Measurements from ENCODE around the gene LIMS2. TPM values are rescaled to one million over a fixed set of nuclear protein-coding genes. Genes with fewer than 3 reads are reported as not detected.

Gene LIMS2
- total and polyA plus RNA-seq, 2 donors (not counting 1 experiment from before 2014, with no cell fraction given), result 1.8 to 17.3 TPM

GRCh38 chr2:127665267-127665893 is 9.9 kb downstream of the LIMS2 start:
- no peak for TF ChIP-seq EZH2 (IDR thresholded peaks at IDR 0.05; ENCODE audit: low read length, missing control alignments)
- H3K4me3 ChIP-seq (replicated peaks in 1 of 4; ENCODE audit: control extremely low read depth in 1 of 4, insufficient read depth in 1 of 4, low read depth in 3 of 4, low read length in 4 of 4), result no peak overlapping the region
- peaks cover 31% of the 10 kb centered on the region for H3K27me3 ChIP-seq (ENCODE audit: control insufficient read depth, insufficient read depth, low read length)
- H3K9me3 ChIP-seq (ENCODE audit: control insufficient read depth, insufficient read depth, low read depth, low read length), result no peaks in the 10 kb centered on the region
- H3K36me3 ChIP-seq (ENCODE audit: control insufficient read depth, insufficient read depth, low read length), result no peaks in the 10 kb centered on the region
- no peak for DNase-seq (ENCODE audit: low read depth in 2 of 2)
- H4K20me1 ChIP-seq (ENCODE audit: control insufficient read depth, extremely low read depth, insufficient read depth, low read length), result no peaks in the 10 kb centered on the region
- H3K9ac ChIP-seq (ENCODE audit: insufficient read depth, low read length), result no peak overlapping the region
- H3K79me2 ChIP-seq (ENCODE audit: control insufficient read depth, insufficient read depth, low read length), result no peaks in the 10 kb centered on the region
- H3K27ac ChIP-seq (ENCODE audit: insufficient read depth, low read length), result no peak overlapping the region
- no peak overlapping the region for H2AFZ ChIP-seq (ENCODE audit: low read length)
- peaks cover 3% of the 10 kb centered on the region for H3K4me1 ChIP-seq (ENCODE audit: control insufficient read depth, extremely low read depth, insufficient read depth, low read length)
- no peak overlapping the region for H3K4me2 ChIP-seq (ENCODE audit: extremely low read depth, insufficient read depth, low read length)

DNA sequence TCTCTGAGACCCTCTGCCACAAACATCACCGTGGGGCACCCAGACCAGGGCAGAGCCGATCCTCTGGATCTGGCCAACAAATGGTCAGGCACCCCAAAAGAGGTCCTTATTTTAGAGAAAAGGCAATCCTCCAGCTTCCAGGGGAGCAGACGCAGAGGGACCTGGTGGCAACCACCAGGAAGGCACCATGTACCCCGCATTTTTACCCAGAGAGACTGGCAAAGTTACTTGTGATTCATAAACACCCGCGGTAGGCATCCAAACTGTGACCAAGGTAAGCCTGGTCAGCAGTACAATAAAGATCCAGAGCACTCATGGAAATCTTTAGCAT is 10.5 kb downstream of the LIMS2 start:
- Histone ChIP-seq H3K9ac (ENCODE audit: insufficient read depth, low read length) (no peak overlapping the region), H3K4me3 (replicated peaks in 1 of 4; ENCODE audit: control extremely low read depth in 1 of 4, insufficient read depth in 1 of 4, low read depth in 3 of 4, low read length in 4 of 4) (no peak overlapping the region), H2AFZ (ENCODE audit: low read length) (no peak overlapping the region), H3K27me3 (ENCODE audit: control insufficient read depth, insufficient read depth, low read length) (peaks cover 31% of the 10 kb centered on the region), H3K9me3 (ENCODE audit: control insufficient read depth, insufficient read depth, low read depth, low read length) (no peaks in the 10 kb centered on the region), H3K36me3 (ENCODE audit: control insufficient read depth, insufficient read depth, low read length) (no peaks in the 10 kb centered on the region), H3K4me2 (ENCODE audit: extremely low read depth, insufficient read depth, low read length) (no peak overlapping the region), H3K4me1 (ENCODE audit: control insufficient read depth, extremely low read depth, insufficient read depth, low read length) (peaks cover 3% of the 10 kb centered on the region), H4K20me1 (ENCODE audit: control insufficient read depth, extremely low read depth, insufficient read depth, low read length) (no peaks in the 10 kb centered on the region), H3K27ac (ENCODE audit: insufficient read depth, low read length) (no peak overlapping the region), H3K79me2 (ENCODE audit: control insufficient read depth, insufficient read depth, low read length) (no peaks in the 10 kb centered on the region)
- no peak for DNase-seq (ENCODE audit: low read depth in 2 of 2)
- TF ChIP-seq CTCF (conservative IDR thresholded peaks at IDR 0.05 in 1 of 2, IDR thresholded peaks at IDR 0.05 in 1 of 2; ENCODE audit: low read depth in 1 of 2, low read length in 2 of 2) (no peak), EZH2 (IDR thresholded peaks at IDR 0.05; ENCODE audit: low read length, missing control alignments) (no peak)

DNA sequence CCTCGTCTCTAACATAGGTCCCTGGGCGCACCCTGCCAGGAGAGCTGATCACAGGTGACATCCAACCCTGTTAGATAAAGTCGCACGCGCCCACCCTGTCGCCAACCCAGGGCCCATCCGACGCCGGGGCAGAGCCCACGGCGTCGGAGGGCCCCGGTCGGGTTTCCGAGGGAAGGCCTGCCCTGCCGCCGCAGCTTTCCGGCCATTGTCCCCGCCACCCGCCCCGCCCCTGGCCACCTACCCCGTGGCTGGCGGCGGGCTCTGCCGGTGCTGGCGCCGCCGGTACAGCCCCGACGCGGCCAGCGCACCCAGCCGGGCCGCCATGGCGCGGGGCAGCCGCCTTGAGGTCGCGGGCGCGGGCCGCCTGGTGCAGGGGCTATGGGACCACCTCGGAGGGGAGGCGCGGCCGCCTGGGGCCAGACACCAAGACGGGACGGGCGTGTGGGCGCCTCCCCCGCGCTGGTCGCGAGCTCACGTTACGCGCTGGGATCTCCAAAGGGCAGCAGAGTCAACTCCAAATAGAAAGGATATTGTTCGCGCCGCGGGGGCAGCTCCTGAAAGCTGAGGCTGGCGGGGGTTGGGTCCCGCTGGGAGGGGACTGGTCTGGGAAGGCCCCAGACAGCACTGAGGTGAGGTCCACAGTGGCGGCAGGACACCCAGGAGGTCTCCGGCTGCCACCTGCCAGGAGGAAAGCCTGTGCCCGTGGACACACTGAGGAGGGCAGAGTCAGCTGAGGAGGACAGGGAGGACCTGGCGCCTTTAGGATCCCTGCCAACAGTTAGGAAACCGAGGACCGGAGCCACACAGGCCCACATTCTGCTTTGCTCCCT is 11.1 kb downstream of the LIMS2 start:
- H3K9ac ChIP-seq (ENCODE audit: insufficient read depth, low read length), result no peak overlapping the region
- no peaks in the 10 kb centered on the region for H4K20me1 ChIP-seq (ENCODE audit: control insufficient read depth, extremely low read depth, insufficient read depth, low read length)
- peak overlapping the region; percentile 13 for H3K4me2 ChIP-seq (ENCODE audit: extremely low read depth, insufficient read depth, low read length)
- H3K36me3 ChIP-seq (ENCODE audit: control insufficient read depth, insufficient read depth, low read length), result no peaks in the 10 kb centered on the region
- no peak overlapping the region for H3K4me3 ChIP-seq (replicated peaks in 1 of 4; ENCODE audit: control extremely low read depth in 1 of 4, insufficient read depth in 1 of 4, low read depth in 3 of 4, low read length in 4 of 4)
- no peak overlapping the region for H3K27ac ChIP-seq (ENCODE audit: insufficient read depth, low read length)
- no peak for DNase-seq (ENCODE audit: low read depth in 2 of 2)
- H3K79me2 ChIP-seq (ENCODE audit: control insufficient read depth, insufficient read depth, low read length), result no peaks in the 10 kb centered on the region
- H2AFZ ChIP-seq (ENCODE audit: low read length), result no peak overlapping the region
- no peak for TF ChIP-seq EZH2 (IDR thresholded peaks at IDR 0.05; ENCODE audit: low read length, missing control alignments)
- TF ChIP-seq CTCF (conservative IDR thresholded peaks at IDR 0.05 in 1 of 2, IDR thresholded peaks at IDR 0.05 in 1 of 2; ENCODE audit: low read depth in 1 of 2, low read length in 2 of 2), result no peak
- no peaks in the 10 kb centered on the region for H3K9me3 ChIP-seq (ENCODE audit: control insufficient read depth, insufficient read depth, low read depth, low read length)
- peaks cover 31% of the 10 kb centered on the region for H3K27me3 ChIP-seq (ENCODE audit: control insufficient read depth, insufficient read depth, low read length)
- peaks cover 3% of the 10 kb centered on the region for H3K4me1 ChIP-seq (ENCODE audit: control insufficient read depth, extremely low read depth, insufficient read depth, low read length)

All from fibroblast of lung (primary cell).